IMR-90 (cell line): ENCODE data around the gene ITSN1. TPM values are rescaled to one million over a fixed set of nuclear protein-coding genes. Genes with fewer than 3 reads are reported as not detected.

ENCODE experiments used
- ATAC-seq: fragments of 200-7000 bp; cut with Tn5 transposase; 2 replicates; pipeline ENCODE4 v1.9.1; 2020; ENCODE audit warnings: low read depth, mild to moderate bottlenecking, moderate library complexity
- BruUV-seq: library from RNA; stranded (reverse); fragments of 400-500 nt; replicated peaks from 2 replicates; lab custom pipeline; 2021; lab: Mats Ljungman, UMichigan
- CTCF ChIA-PET: fragments of 300-600 bp; formaldehyde crosslinking; extraction: SDS; loops from one replicate; lab custom pipeline; 2021; ENCODE audit warnings: antibody characterized with exemption; lab: Yijun Ruan, JAX
- POLR2A ChIA-PET: fragments of 300-600 bp; sonication (Branson Sonifier 250); formaldehyde crosslinking; loops from one replicate; lab custom pipeline; 2022; ENCODE audit warnings: antibody characterized with exemption; ENCODE audit not compliant: unreplicated experiment; lab: Charles Lee
- DNase-seq: peaks from one replicate; pipeline ENCODE4 v3.0.0; 2013
- H2AFZ ChIP-seq: replicated peaks from 2 replicates; pipeline ENCODE3; 2013; ENCODE audit warnings: low read length, mild to moderate bottlenecking; ENCODE audit not compliant: poor library complexity
- H2AK5ac ChIP-seq: 2 replicates; pipeline ENCODE4 v1.6.1; 2013; ENCODE audit warnings: low read depth, low read length, inconsistent platforms
- H2AK9ac ChIP-seq: replicated peaks from 2 replicates; pipeline ENCODE3; 2013; ENCODE audit warnings: mild to moderate bottlenecking, low read depth, low read length, moderate library complexity; ENCODE audit not compliant: poor library complexity
- H2BK120ac ChIP-seq: 2 replicates; pipeline ENCODE4 v1.6.1; 2013; ENCODE audit warnings: low read depth, low read length, inconsistent platforms
- H2BK15ac ChIP-seq: 3 replicates; pipeline ENCODE4 v1.6.1; 2013; ENCODE audit warnings: low read depth, low read length, inconsistent platforms
- H2BK20ac ChIP-seq: 2 replicates; pipeline ENCODE4 v1.6.1; 2013; ENCODE audit warnings: low read depth, mild to moderate bottlenecking, inconsistent platforms, low read length, moderate library complexity
- H2BK5ac ChIP-seq: 2 replicates; pipeline ENCODE4 v1.6.1; 2013; ENCODE audit warnings: mild to moderate bottlenecking, low read depth, low read length, inconsistent platforms; ENCODE audit not compliant: poor library complexity, severe bottlenecking
- H3K14ac ChIP-seq: replicated peaks from 2 replicates; pipeline ENCODE4 v1.6.1; 2013; ENCODE audit warnings: low read depth, low read length, inconsistent platforms
- H3K18ac ChIP-seq: 2 replicates; pipeline ENCODE4 v1.6.1; 2013; ENCODE audit warnings: low read depth, low read length, control low read depth
- H3K23ac ChIP-seq: 2 replicates; pipeline ENCODE4 v1.6.1; 2013; ENCODE audit warnings: low read depth, low read length, inconsistent platforms
- H3K27ac ChIP-seq: 2 replicates; pipeline ENCODE4 v1.5.1; 2013; ENCODE audit warnings: mild to moderate bottlenecking, control low read depth, low read length; ENCODE audit not compliant: insufficient read depth
- H3K27me3 ChIP-seq: 2 replicates; pipeline ENCODE4 v1.6.1; 2013; ENCODE audit warnings: low read length; ENCODE audit not compliant: control insufficient read depth, insufficient read depth
- H3K36me3 ChIP-seq: 2 replicates; pipeline ENCODE4 v1.6.1; 2013; ENCODE audit warnings: low read length, mixed read lengths; ENCODE audit not compliant: control insufficient read depth, insufficient read depth
- H3K4ac ChIP-seq: 2 replicates; pipeline ENCODE4 v1.6.1; 2013; ENCODE audit warnings: low read depth, low read length, inconsistent platforms
- H3K4me1 ChIP-seq: 2 replicates; pipeline ENCODE4 v1.6.1; 2013; ENCODE audit warnings: low read length, mixed read lengths; ENCODE audit not compliant: control insufficient read depth, insufficient read depth
- H3K4me2 ChIP-seq: 2 replicates; pipeline ENCODE4 v1.6.1; 2013; ENCODE audit warnings: low read depth, mild to moderate bottlenecking, control low read depth, low read length, moderate library complexity
- H3K4me3 ChIP-seq: 2 replicates; pipeline ENCODE4 v1.5.1; 2013; ENCODE audit warnings: low read depth, mild to moderate bottlenecking, control low read depth, low read length, moderate library complexity; ENCODE audit not compliant: insufficient read depth
- H3K56ac ChIP-seq: 2 replicates; pipeline ENCODE4 v1.6.1; 2013; ENCODE audit warnings: low read length, inconsistent platforms; ENCODE audit not compliant: insufficient read depth; ENCODE audit errors: extremely low read depth
- H3K79me1 ChIP-seq, 2 experiments: 2 replicates each; pipeline ENCODE4 v1.6.1; 2013; ENCODE audit warnings: low read length in 2 of 2, inconsistent platforms in 1 of 2, low read depth in 1 of 2
- H3K9ac ChIP-seq: 2 replicates; pipeline ENCODE4 v1.6.1; 2013; ENCODE audit warnings: low read depth, low read length, control low read depth
- H3K9me1 ChIP-seq: 2 replicates; pipeline ENCODE4 v1.6.1; 2013; ENCODE audit warnings: low read length, inconsistent platforms; ENCODE audit not compliant: insufficient read depth
- H3K9me3 ChIP-seq: 2 replicates; pipeline ENCODE4 v1.6.1; 2013; ENCODE audit warnings: low read length; ENCODE audit not compliant: control insufficient read depth, insufficient read depth
- H4K20me1 ChIP-seq: 2 replicates; pipeline ENCODE4 v1.6.1; 2013; ENCODE audit warnings: low read length, inconsistent platforms; ENCODE audit not compliant: insufficient read depth
- H4K5ac ChIP-seq: 2 replicates; pipeline ENCODE4 v1.6.1; 2013; ENCODE audit warnings: mild to moderate bottlenecking, low read depth, low read length, control low read depth
- H4K8ac ChIP-seq, 2 experiments: 2 replicates each; pipeline ENCODE4 v1.6.1; 2013; ENCODE audit warnings: low read depth in 2 of 2, low read length in 2 of 2, control low read depth in 1 of 2, inconsistent platforms in 1 of 2
- H4K91ac ChIP-seq: 2 replicates; pipeline ENCODE4 v1.6.1; 2013; ENCODE audit warnings: low read depth, low read length, inconsistent platforms; ENCODE audit not compliant: insufficient read depth
- BHLHE40 ChIP-seq: fragments of 150-350 bp; IDR thresholded peaks from 2 replicates; pipeline ENCODE4 v1.6.1; 2016; ENCODE audit warnings: mild to moderate bottlenecking, low read depth, low read length
- MAFK ChIP-seq: IDR thresholded peaks from 2 replicates; pipeline ENCODE4 v1.6.1; 2012; ENCODE audit warnings: low read depth, low read length, improper control_type of control experiment
- MXI1 ChIP-seq: IDR thresholded peaks from 2 replicates; pipeline ENCODE4 v1.6.1; 2012; ENCODE audit warnings: low read depth, mild to moderate bottlenecking, low read length, moderate library complexity, borderline replicate concordance
- NFE2L2 ChIP-seq: fragments of 150-350 bp; IDR thresholded peaks from 2 replicates; pipeline ENCODE4 v1.6.1; 2016; ENCODE audit warnings: low read depth, mild to moderate bottlenecking, low read length
- POLR2A ChIP-seq: IDR thresholded peaks from 2 replicates; pipeline ENCODE4 v1.6.1; 2012; ENCODE audit warnings: mild to moderate bottlenecking, low read depth, low read length
- SMC3 ChIP-seq: fragments of 150-350 bp; IDR thresholded peaks from 2 replicates; pipeline ENCODE4 v1.6.1; 2016; ENCODE audit warnings: low read depth, mild to moderate bottlenecking, antibody characterized with exemption, low read length, moderate library complexity
- dilution Hi-C: fragments of 300-500 bp; cut with HindIII; formaldehyde crosslinking; loops from one replicate; pipeline ENCODE4 v1.14.3; 2018; ENCODE audit warnings: low sequenced_read_pairs; ENCODE audit not compliant: unreplicated experiment
- in situ Hi-C: fragments of 300-500 bp; cut with MboI; formaldehyde crosslinking; loops from 3 replicates; pipeline ENCODE4 v1.14.3; 2019; ENCODE audit warnings: low sequenced_read_pairs, inconsistent platforms, mixed read lengths
- intact Hi-C: fragments of 100-400 bp; cut with micrococcal nuclease; formaldehyde crosslinking; loops from 2 replicates; pipeline ENCODE4 v1.10.0; 2022
- polyA plus RNA-seq, 3 experiments: library from polyadenylated mRNA; depleted of rRNA; stranded (reverse); fragments of >200 nt; gene quantifications; 2 replicates each; pipeline ENCODE4 v1.2.3, GENCODE V29; 2012; ENCODE audit warnings: low replicate concordance in 1 of 3
- total RNA-seq: library from RNA; depleted of rRNA; stranded (reverse); fragments of >200 nt; gene quantifications from 2 replicates; pipeline ENCODE4 v1.2.3, GENCODE V29; 2012
- TF ChIP-seq, protein P1 (sequence below): fragments of 150-350 bp; IDR thresholded peaks from 2 replicates; pipeline ENCODE4 v1.6.1; 2016; ENCODE audit warnings: low read depth, mild to moderate bottlenecking, low read length, moderate library complexity, borderline replicate concordance
- TF ChIP-seq, protein P2 (sequence below): fragments of 150-350 bp; IDR thresholded peaks from 2 replicates; pipeline ENCODE4 v1.6.1; 2017; ENCODE audit warnings: mild to moderate bottlenecking, antibody characterized with exemption, low read length, low read depth
- TF ChIP-seq, protein P3 (sequence below): conservative IDR thresholded peaks from 2 replicates; pipeline ENCODE4 v1.5.1; 2012; ENCODE audit warnings: mild to moderate bottlenecking, low read depth, low read length, improper control_type of control experiment

ITSN1 gene
- total and polyA plus RNA-seq, 2 of the 4 experiments (the other 2 are of a cell fraction): 45.4 to 62.0 TPM

DNA sequence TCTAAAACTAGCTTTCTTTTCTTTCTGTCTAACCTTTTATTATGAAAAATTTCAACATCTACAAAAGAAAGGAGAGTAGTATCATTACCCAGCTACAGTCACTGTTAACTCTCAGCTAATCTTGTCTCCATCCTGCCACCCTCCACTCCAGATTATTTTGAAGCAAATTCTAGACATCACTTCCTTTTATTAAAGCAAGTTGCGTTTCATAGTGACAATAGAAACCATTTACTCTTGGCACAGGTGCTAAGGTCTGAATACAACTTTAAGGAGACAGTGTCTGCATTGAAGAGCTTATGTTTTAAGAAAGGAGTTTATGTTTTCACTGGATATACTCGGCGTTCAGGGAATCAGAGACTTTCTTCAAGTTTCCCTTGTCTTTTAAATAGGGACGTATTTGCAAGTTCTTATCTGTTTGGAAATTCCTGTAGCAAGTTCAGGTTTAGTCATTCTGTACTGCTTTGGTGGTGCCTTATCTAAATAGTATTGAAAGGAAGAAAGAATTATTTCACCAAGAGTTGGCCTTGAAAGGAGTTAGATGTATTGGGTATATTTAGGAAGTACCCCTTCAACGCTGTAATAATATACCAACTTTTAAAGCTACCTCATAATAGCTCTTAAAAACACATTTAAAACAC is 42.7 kb downstream of the ITSN1 start (continued):
- TF ChIP-seq, protein P1, sequence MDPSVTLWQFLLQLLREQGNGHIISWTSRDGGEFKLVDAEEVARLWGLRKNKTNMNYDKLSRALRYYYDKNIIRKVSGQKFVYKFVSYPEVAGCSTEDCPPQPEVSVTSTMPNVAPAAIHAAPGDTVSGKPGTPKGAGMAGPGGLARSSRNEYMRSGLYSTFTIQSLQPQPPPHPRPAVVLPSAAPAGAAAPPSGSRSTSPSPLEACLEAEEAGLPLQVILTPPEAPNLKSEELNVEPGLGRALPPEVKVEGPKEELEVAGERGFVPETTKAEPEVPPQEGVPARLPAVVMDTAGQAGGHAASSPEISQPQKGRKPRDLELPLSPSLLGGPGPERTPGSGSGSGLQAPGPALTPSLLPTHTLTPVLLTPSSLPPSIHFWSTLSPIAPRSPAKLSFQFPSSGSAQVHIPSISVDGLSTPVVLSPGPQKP: no peak

DNA sequence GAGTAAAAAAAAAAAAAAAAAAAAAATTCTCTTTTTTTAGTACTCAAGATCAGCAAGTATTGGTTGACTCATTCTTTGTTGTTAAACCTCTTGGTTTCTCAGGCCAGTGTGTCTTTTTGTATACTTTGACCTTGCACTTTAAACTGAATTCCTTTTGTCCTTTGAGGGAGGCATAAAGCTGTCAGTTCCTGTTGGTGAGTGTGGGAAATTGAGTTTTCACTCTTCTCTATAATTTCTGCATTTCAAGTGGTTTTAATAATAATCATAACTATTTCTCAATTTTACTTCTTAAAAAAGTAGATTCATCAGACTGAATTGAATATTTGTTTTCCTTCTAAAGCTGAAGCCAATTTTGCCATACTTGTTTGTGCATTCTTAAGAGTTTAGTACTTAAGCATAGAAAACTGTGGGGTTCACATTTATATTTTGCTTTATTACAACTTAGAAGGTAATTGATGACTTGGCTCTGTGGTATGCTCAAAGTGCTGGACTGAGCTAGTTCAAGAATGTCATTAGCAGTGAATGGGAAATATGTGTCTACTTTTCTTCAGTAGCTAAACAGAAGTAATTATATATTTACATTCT is 43.4 kb downstream of the ITSN1 start:
- Histone ChIP-seq H4K5ac (no peak overlapping the region), H3K27me3 (no peaks in the 10 kb centered on the region), H3K9me1 (peaks cover 24% of the 10 kb centered on the region), H2BK15ac (no peak overlapping the region), H2BK120ac (no peak overlapping the region), H3K27ac (no peak overlapping the region), H2AFZ (no peak overlapping the region), H3K4me3 (no peak overlapping the region), H3K56ac (no peak overlapping the region), H3K9me3 (no peaks in the 10 kb centered on the region), H2AK9ac (no peak overlapping the region), H3K4ac (peak overlapping the region; percentile 5; the same call in 1 of the 2 replicates), H3K4me1 (peaks cover 11% of the 10 kb centered on the region), H3K23ac (no peak overlapping the region), H4K8ac (no peak overlapping the region; a peak in 1 of 4 replicates), H3K18ac (peak overlapping the region; percentile 50; the same call in 1 of the 2 replicates), H4K91ac (peak overlapping the region; percentile 8; the same call in 1 of the 2 replicates), H2BK5ac (peak overlapping the region; percentile 71), H3K79me1 (peaks cover 28 to 69% of the 10 kb centered on the region in 2 experiments), H3K14ac (no peak overlapping the region), H2AK5ac (no peak overlapping the region), H3K4me2 (peak overlapping the region; percentile 58; the same call in 1 of the 2 replicates), H2BK20ac (no peak overlapping the region), H3K9ac (no peak overlapping the region), H3K36me3 (no peaks in the 10 kb centered on the region), H4K20me1 (peaks cover 45% of the 10 kb centered on the region)
- dilution Hi-C loops (no loop called here), in situ Hi-C loops (no loop called here), intact Hi-C loops (loop anchor here (2.0 kb wide), 1 partner anchor 31 kb away; no protein-coding TSS in a partner anchor)
- peak; percentile 66 for DNase-seq
- CTCF ChIA-PET: interaction anchor here (1.2 kb wide), 1 partner anchor 213 kb away, joined by 8 read pairs; no protein-coding TSS in a partner anchor
- POLR2A ChIA-PET: interaction anchor here (0.6 kb wide), 1 partner anchor 119 kb away, joined by 3 read pairs; no protein-coding TSS in a partner anchor
- ATAC-seq: peak; percentile 78
- BruUV-seq: no TSS peak
- TF ChIP-seq, protein P1: no peak
- TF ChIP-seq MXI1 (no peak), POLR2A (no peak), NFE2L2 (no peak), SMC3 (no peak), BHLHE40 (no peak), MAFK (no peak)
- TF ChIP-seq, protein P2, sequence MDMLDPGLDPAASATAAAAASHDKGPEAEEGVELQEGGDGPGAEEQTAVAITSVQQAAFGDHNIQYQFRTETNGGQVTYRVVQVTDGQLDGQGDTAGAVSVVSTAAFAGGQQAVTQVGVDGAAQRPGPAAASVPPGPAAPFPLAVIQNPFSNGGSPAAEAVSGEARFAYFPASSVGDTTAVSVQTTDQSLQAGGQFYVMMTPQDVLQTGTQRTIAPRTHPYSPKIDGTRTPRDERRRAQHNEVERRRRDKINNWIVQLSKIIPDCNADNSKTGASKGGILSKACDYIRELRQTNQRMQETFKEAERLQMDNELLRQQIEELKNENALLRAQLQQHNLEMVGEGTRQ: no peak
- TF ChIP-seq, protein P3, sequence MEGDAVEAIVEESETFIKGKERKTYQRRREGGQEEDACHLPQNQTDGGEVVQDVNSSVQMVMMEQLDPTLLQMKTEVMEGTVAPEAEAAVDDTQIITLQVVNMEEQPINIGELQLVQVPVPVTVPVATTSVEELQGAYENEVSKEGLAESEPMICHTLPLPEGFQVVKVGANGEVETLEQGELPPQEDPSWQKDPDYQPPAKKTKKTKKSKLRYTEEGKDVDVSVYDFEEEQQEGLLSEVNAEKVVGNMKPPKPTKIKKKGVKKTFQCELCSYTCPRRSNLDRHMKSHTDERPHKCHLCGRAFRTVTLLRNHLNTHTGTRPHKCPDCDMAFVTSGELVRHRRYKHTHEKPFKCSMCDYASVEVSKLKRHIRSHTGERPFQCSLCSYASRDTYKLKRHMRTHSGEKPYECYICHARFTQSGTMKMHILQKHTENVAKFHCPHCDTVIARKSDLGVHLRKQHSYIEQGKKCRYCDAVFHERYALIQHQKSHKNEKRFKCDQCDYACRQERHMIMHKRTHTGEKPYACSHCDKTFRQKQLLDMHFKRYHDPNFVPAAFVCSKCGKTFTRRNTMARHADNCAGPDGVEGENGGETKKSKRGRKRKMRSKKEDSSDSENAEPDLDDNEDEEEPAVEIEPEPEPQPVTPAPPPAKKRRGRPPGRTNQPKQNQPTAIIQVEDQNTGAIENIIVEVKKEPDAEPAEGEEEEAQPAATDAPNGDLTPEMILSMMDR: no peak
